Stimulated activated CD4-positive, alpha-beta T cell treated with anti-CD3 and anti-CD28 coated beads, Interleukin-1b, Interleukin-23, amount 100 ng/mL, for 4 hours (primary cell): ENCODE measurements around the gene SIPA1.
A peak's percentile ranks its signal among the peaks of the same experiment; 100 is the strongest.
"Not testable (repeated sequence)": the region's sequence is repeated elsewhere in the genome, so short reads cannot be mapped to it uniquely, and the experiment has no call there.

Source experiments
- DNase-seq, 2 donors: peaks; one replicate each; pipeline ENCODE4 v3.0.0-alpha.2; 2020; ENCODE audit warnings: low read depth in 2 of 2

The SIPA1 gene

DNA sequence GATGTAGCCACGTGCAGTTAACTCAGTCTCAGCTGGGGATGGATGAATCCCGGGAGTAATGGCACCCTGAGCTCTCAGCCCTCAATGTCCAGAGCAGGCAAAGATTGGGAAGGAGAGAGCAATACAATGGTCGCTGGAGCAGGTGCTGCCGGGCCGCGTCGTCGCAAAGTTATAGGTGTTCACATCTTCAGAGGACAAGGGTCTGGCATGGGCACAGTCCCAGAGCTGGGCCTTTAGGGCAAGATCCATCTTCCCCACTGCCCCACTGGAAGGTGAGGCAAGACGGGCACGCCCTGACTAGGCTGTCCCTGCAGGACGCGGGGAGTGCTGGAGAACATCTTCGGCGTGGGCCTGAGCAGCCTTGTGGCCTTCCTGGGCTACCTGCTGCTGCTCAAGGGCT lies 14.7 kb upstream of the SIPA1 start:
- no peak for DNase-seq

DNA sequence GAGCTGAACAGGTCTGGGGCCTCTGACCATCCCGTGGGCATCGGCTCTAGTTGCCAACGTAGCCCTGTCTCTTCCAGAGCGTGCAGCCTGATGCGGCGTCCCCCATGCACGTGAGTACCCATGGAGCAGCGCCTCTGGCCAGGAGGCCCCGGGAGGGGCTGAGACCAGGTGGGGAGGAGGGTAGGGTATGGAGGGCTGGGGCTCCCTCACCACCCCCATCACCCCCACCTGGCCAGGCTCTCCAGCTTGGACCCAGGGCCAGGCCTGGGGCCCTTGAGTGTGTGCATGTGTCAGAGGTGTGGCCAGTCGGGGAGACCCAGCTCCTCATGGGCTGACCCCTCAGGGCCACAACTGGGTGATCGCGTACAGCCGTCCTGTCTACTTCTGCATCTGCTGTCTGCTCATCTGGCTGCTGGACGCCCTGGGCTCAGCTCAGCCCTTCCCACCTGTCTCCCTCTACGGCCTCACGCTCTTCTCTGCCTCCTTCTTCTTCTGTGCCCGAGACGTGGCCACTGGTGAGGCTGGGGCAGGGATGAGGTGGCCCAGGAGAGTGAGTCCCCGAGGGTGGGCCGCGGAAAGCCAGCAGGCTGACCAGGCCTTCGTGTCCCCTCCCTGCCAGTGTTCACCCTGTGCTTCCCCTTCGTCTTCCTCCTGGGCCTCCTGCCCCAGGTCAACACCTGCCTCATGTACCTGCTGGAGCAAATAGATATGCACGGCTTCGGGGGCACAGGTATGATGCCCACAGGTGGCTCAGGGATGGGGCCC lies 13.9 kb upstream of the SIPA1 start:
- DNase-seq, result no peak

- DNase-seq, result no peak
Observed at GRCh38 chr11:65624931-65625627, 12.8 kb upstream of the SIPA1 start.

DNA sequence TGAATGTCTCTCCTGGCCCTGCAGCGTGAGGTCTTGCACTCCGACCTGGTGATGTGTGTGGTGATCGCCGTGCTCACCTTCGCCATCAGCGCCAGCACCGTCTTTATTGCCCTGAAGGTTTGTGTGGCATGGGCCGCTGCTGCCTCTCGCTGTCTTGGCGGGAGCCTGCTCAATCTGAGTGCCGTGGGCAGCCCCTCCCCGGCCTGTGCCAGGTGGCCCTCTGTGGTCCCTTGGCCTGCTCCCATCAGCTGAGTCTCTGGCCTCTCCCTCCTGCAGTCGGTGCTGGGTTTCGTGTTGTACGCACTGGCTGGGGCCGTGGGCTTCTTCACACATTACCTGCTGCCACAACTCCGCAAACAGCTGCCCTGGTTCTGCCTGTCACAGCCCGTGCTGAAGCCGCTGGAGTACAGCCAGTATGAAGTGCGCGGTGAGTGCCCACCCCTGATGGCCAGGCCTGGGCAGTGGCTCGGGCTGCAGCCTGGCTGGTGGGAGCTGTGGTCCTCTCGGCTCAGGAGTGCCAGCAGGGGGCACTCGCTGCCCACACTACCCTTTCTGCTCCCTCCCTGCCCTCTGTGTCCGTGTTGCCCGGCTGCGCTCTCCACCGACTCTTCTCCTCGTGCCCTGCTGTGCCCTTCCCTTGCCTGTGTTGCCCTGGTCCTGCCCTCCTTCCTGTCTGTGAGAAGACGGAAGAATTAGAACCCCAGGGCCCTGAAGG lies 12.1 kb upstream of the SIPA1 start:
- peak; percentile 32 to 36 for DNase-seq

- DNase-seq, result no peak
Observed at GRCh38 chr11:65627202-65627601, 10.7 kb upstream of the SIPA1 start.

GRCh38 chr11:65629579-65629978 lies 8.3 kb upstream of the SIPA1 start:
- DNase-seq, result no peak

DNA sequence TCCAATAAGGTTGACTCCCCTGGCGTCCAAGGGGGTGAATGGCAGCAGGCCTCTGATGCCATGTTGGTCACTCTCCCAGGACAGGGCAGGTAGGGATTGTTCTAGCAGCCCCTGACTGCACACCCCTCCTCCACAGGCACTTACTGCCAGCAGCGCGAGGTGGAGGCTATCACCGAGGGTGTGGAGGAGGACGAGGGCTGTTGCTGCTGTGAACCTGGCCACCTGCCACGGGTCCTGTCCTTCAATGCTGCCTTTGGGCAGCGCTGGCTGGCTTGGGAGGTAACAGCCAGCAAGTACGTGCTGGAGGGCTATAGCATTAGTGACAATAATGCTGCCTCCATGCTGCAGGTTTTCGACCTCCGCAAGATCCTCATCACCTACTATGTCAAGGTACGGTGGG lies 7.7 kb upstream of the SIPA1 start:
- DNase-seq, result no peak

- no peak for DNase-seq
Observed at GRCh38 chr11:65633390-65634108, 4.4 kb upstream of the SIPA1 start.

DNA sequence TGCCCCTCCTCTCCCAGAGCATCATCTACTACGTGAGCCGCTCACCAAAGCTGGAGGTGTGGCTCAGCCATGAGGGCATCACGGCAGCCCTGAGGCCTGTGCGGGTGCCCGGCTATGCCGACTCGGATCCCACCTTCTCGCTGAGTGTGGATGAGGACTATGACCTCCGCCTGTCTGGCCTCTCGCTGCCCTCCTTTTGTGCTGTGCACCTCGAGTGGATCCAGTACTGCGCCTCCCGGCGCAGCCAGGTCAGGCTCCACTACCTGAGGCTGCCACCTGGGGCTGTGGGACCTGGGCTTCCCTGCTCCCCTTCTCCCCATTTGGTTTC lies 3.8 kb upstream of the SIPA1 start:
- no peak for DNase-seq

GRCh38 chr11:65634440-65634839 lies 3.5 kb upstream of the SIPA1 start:
- no peak for DNase-seq

DNA sequence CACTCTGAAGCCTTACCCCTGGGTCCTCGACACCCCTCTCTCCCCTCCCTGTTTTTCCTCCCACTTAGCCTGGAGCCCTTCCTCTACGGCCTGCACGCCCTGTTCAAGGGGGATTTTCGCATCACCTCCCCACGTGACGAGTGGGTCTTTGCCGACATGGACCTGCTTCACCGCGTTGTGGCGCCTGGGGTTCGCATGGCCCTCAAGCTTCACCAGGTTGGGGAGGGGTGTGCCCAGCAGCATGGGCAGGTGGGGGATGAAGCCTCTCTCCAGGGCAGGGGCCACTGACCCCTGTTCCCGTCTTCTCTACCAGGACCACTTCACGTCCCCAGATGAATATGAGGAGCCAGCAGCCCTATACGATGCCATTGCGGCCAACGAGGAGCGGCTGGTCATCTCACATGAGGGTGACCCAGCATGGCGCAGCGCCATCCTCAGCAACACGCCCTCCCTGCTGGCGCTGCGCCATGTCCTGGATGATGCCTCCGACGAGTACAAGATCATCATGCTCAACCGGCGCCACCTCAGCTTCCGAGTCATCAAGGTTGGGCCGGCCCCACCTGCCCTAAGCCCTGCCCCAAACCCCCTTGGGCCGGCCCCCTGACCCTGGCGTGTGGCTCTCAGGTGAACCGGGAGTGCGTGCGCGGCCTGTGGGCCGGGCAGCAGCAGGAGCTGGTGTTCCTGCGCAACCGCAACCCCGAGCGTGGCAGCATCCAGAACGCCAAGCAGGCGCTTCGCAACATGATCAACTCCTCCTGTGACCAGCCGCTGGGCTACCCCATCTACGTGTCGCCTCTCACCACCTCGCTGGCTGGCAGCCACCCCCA lies 2.8 kb upstream of the SIPA1 start:
- no peak for DNase-seq

DNA sequence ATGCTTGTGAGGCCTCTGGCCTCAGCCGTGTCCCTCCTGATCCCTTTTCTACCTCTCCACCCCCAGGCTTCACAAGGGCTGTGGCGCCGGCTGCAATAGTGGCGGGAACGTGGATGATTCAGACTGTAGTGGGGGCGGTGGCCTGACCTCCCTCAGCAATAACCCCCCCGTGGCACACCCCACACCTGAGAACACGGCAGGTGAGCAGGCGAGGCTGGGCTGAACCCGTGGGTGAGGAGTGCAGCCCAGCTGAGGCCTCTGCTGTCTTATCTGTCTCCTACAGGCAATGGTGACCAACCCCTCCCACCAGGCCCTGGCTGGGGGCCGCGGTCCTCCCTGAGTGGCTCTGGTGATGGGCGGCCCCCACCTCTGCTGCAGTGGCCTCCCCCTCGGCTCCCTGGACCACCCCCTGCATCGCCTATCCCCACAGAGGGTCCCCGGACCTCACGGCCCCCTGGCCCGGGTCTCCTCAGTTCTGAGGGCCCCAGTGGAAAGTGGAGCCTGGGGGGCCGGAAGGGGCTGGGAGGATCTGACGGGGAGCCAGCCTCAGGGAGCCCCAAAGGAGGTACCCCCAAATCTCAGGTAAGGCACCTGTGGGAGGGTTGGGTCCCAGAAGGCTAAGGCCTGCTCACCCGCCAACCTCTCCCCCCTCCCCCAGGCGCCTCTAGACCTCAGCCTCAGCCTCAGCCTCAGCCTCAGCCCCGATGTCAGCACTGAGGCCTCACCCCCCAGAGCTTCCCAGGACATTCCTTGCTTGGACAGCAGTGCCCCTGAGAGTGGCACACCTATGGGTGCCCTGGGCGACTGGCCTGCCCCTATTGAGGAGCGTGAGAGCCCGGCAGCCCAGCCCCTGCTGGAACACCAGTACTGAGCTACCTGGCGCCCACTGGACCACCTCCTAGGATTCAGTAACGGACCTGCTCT lies 1.5 kb upstream of the SIPA1 start:
- DNase-seq, result no peak

- DNase-seq, result no peak
Observed at GRCh38 chr11:65637032-65637557, 806 bp upstream of the SIPA1 start.

GRCh38 chr11:65639228-65639597 lies 1.3 kb downstream of the SIPA1 start:
- not testable (repeated sequence) for DNase-seq

GRCh38 chr11:65639623-65640482 lies 2.0 kb downstream of the SIPA1 start:
- no peak for DNase-seq

DNA sequence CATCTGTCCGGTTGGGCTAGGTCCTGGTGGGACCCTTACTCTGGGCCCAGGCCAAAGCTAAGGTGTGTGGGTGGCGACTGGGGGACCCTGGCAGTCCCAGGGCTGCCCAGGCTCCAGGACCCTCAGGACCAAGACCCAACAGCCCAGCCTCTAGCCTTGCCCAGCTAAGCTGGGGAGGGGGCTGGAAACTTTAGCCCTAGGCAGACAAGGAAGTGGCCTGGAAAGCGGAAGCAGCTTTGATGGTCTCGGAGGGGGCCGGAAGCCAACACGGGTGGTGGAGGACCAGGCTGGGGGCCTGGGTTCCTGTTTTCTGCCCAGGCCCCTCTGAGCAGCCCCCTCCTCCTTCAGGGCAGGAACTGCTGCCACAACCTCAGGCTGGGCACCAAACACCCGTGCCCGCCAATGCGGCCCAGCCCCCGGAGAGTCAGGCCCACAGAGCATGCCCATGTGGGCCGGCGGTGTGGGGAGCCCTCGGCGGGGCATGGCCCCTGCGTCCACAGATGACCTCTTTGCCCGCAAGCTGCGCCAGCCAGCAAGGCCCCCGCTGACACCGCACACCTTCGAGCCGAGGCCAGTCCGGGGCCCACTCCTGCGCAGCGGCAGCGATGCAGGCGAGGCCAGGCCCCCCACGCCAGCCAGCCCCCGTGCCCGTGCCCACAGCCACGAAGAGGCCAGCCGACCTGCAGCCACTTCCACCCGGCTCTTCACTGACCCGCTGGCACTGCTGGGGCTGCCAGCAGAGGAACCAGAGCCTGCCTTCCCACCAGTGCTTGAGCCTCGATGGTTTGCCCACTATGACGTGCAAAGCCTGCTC lies 2.8 kb downstream of the SIPA1 start:
- DNase-seq, result no peak

DNA sequence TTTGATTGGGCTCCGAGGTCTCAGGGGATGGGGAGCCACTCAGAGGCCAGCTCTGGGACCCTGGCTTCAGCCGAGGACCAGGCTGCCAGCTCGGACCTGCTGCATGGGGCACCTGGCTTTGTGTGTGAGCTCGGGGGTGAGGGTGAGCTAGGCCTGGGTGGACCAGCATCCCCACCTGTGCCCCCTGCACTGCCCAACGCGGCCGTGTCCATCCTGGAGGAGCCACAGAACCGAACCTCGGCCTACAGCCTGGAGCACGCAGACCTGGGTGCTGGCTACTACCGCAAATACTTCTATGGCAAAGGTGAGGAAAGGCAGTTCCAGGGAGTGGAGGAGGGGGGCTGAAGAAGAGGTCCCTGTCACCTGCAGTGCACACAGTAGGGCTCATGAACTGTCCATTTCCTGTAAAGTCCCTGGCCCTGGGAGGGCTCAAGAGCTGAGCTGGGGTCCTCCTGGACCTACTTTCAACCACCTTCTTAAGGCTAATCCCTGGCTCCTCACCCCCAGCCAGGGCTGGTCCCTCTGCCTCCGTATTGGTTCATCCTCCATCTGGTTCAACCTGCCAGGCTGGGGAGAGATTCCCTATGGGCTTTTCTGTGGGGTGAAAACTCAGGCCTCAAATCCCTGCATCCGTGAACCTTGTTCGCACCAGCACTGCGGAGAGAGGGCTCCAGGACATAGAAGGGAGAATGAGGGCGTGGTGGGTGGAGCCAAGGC lies 3.6 kb downstream of the SIPA1 start:
- no peak for DNase-seq
